Measurements from ENCODE around the gene ADGRL2. TPM values are rescaled to one million over a fixed set of nuclear protein-coding genes. Genes with fewer than 3 reads are reported as not detected.

ADGRL2 gene
- polyA plus RNA-seq, 1 of the 3 experiments (the other 2 are of a cell fraction), result 40.3 TPM

DNA sequence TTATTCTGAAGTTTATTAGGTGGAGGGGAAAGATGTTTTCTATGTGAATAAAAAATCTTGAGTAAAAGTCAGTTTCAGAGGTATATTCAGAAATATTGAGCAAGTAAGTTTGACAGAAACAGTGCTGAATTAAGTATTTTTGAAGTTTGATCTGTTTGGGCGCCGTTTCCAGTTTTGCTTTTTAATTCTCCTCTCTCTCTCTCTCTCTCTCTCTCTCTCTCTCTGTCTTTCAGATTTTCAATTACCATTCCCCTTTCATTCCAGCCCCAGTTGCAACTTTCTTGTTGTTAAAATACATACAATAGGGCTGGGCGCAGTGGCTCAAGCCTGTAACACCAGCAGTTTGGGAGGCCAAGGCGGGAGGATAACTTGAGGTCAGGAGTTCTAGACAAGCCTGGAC is 24.0 kb downstream of the ADGRL2 start (continued):
- no peak for TF ChIP-seq REST (IDR thresholded peaks at IDR 0.05; ENCODE audit: low read depth, low read length)
- no peak for TF ChIP-seq EP300 (IDR thresholded peaks at IDR 0.05; ENCODE audit: borderline replicate concordance in 1 of 2, low read depth in 1 of 2, low read length in 1 of 2)

- Histone ChIP-seq H3K9me2 (no peaks in the 10 kb centered on the region), H2AFZ (ENCODE audit: low read depth) (no peak overlapping the region), H4K20me1 (ENCODE audit: insufficient read depth) (peaks cover 27% of the 10 kb centered on the region; the same call in 1 of the 2 replicates), H3K9me3 (no peaks in the 10 kb centered on the region), H3K27me3 (ENCODE audit: insufficient read depth) (no peaks in the 10 kb centered on the region), H3K79me2 (ENCODE audit: insufficient read depth) (peaks cover 93% of the 10 kb centered on the region), H3K4me3 (ENCODE audit: low read depth in 2 of 2, low read length in 1 of 2) (no peak overlapping the region), H3K9ac (no peak overlapping the region), H3K36me3 (replicated peaks in 1 of 2; ENCODE audit: control insufficient read depth in 1 of 2, insufficient read depth in 2 of 2, low read length in 1 of 2) (peaks cover 0 to 3% of the 10 kb centered on the region in 2 experiments), H3F3A (replicated peaks; ENCODE audit: insufficient read depth) (peaks cover 12% of the 10 kb centered on the region), H3K4me2 (no peak overlapping the region), H3K27ac (ENCODE audit: low read depth in 2 of 2, low read length in 1 of 2) (no peak overlapping the region), H3K4me1 (ENCODE audit: control insufficient read depth in 1 of 2, insufficient read depth in 2 of 2, low read depth in 1 of 2, low read length in 1 of 2) (peaks cover 0 to 12% of the 10 kb centered on the region in 2 experiments; a peak in 2 of 4 replicates)
- CTCF ChIA-PET, result interaction anchor here (0.8 kb wide), 1 partner anchor 10 kb away, joined by 7 read pairs; no protein-coding TSS in a partner anchor
- 57% methylated on average over 1 of the region's 1 CpG for WGBS (ENCODE audit: low lambda C conversion rate)
- DNase-seq, result no peak
- TF ChIP-seq REST (IDR thresholded peaks at IDR 0.05; ENCODE audit: low read depth, low read length) (no peak), MXI1 (IDR thresholded peaks at IDR 0.05; ENCODE audit: low read depth, low read length) (no peak), IRF3 (IDR thresholded peaks at IDR 0.05; ENCODE audit: low read depth, low read length) (no peak), GABPA (IDR thresholded peaks at IDR 0.05; ENCODE audit: low read depth) (no peak), PBX3 (IDR thresholded peaks at IDR 0.05) (no peak), RXRA (IDR thresholded peaks at IDR 0.05; ENCODE audit: borderline replicate concordance, low read depth) (no peak), GATA2 (CRISPR knock-in tag; IDR thresholded peaks at IDR 0.05) (no peak), YY1 (IDR thresholded peaks at IDR 0.05; ENCODE audit: low read depth) (no peak), JUND (IDR thresholded peaks at IDR 0.05) (no peak), MEF2A (IDR thresholded peaks at IDR 0.05; ENCODE audit: borderline replicate concordance, low read depth) (no peak), TAF1 (IDR thresholded peaks at IDR 0.05; ENCODE audit: borderline replicate concordance, low read depth, low read length) (no peak), NRF1 (IDR thresholded peaks at IDR 0.05; ENCODE audit: low read depth, low read length) (no peak), FOXJ3 (CRISPR knock-in tag; IDR thresholded peaks at IDR 0.05) (no peak), NFIC (IDR thresholded peaks at IDR 0.05; ENCODE audit: borderline replicate concordance) (no peak), TCF12 (IDR thresholded peaks at IDR 0.05) (no peak), ELF1 (IDR thresholded peaks at IDR 0.05) (no peak), RCOR1 (IDR thresholded peaks at IDR 0.05; ENCODE audit: low read length) (no peak), RFX5 (IDR thresholded peaks at IDR 0.05; ENCODE audit: low read length) (no peak), EZH2phosphoT487 (IDR thresholded peaks at IDR 0.05; ENCODE audit: borderline replicate concordance, low read depth) (no peak)
- TF ChIP-seq, protein P1, sequence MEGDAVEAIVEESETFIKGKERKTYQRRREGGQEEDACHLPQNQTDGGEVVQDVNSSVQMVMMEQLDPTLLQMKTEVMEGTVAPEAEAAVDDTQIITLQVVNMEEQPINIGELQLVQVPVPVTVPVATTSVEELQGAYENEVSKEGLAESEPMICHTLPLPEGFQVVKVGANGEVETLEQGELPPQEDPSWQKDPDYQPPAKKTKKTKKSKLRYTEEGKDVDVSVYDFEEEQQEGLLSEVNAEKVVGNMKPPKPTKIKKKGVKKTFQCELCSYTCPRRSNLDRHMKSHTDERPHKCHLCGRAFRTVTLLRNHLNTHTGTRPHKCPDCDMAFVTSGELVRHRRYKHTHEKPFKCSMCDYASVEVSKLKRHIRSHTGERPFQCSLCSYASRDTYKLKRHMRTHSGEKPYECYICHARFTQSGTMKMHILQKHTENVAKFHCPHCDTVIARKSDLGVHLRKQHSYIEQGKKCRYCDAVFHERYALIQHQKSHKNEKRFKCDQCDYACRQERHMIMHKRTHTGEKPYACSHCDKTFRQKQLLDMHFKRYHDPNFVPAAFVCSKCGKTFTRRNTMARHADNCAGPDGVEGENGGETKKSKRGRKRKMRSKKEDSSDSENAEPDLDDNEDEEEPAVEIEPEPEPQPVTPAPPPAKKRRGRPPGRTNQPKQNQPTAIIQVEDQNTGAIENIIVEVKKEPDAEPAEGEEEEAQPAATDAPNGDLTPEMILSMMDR (IDR thresholded peaks at IDR 0.05), result no peak
- POLR2A ChIA-PET, result no interaction called here
Observed at GRCh38 chr1:81827942-81828341, 27.2 kb downstream of the ADGRL2 start.

Measured in SK-N-SH (cell line).